Measurements from ENCODE around the gene BAMBI. TPM values are rescaled to one million over a fixed set of nuclear protein-coding genes. Genes with fewer than 3 reads are reported as not detected.

Gene BAMBI
- total RNA-seq, 2 experiments from 2014 or later, result not detected

GRCh38 chr10:28661035-28661434 is 16.3 kb upstream of the BAMBI start:
- DNase-seq, result no peak
- CTCF ChIA-PET, result no interaction called here
- H3K27me3 Mint-ChIP-seq, result peaks cover 14% of the 10 kb centered on the region
- H3K9me3 Mint-ChIP-seq, result no peaks in the 10 kb centered on the region
- no peaks in the 10 kb centered on the region for H3K4me1 Mint-ChIP-seq
- H3K27ac Mint-ChIP-seq, result no peak overlapping the region
- POLR2A ChIA-PET, result no interaction called here
- H3K36me3 Mint-ChIP-seq (ENCODE audit: low read depth), result no peaks in the 10 kb centered on the region
- no peak overlapping the region for H3K4me3 Mint-ChIP-seq

- POLR2A ChIA-PET, result no interaction called here
Observed at GRCh38 chr10:28663576-28664368, 13.5 kb upstream of the BAMBI start.

GRCh38 chr10:28664369-28664740 is 13.0 kb upstream of the BAMBI start:
- Mint-ChIP-seq H3K9me3 (no peaks in the 10 kb centered on the region), H3K4me3 (no peak overlapping the region), H3K27ac (no peak overlapping the region), H3K27me3 (peaks cover 46% of the 10 kb centered on the region), H3K4me1 (peaks cover 12% of the 10 kb centered on the region), H3K36me3 (ENCODE audit: low read depth) (no peaks in the 10 kb centered on the region)
- no peak for DNase-seq
- ChIA-PET CTCF (interaction anchor here (0.6 to 2.5 kb wide), 5 partner anchors 36 to 640 kb away, joined by 3 to 11 read pairs (median 3); no protein-coding TSS in a partner anchor), POLR2A (no interaction called here)

More at GRCh38 chr10:28663576-28664368, 13.5 kb upstream of the BAMBI start:
- no peaks in the 10 kb centered on the region for H3K9me3 Mint-ChIP-seq
- no peak overlapping the region for H3K4me3 Mint-ChIP-seq
- H3K4me1 Mint-ChIP-seq, result peaks cover 7% of the 10 kb centered on the region
- H3K27me3 Mint-ChIP-seq, result peaks cover 40% of the 10 kb centered on the region
- peak; percentile 75 for DNase-seq
- H3K27ac Mint-ChIP-seq, result no peak overlapping the region
- no peaks in the 10 kb centered on the region for H3K36me3 Mint-ChIP-seq (ENCODE audit: low read depth)
- CTCF ChIA-PET, result interaction anchor here (0.6 to 2.5 kb wide), 6 partner anchors 26 to 641 kb away, joined by 3 to 11 read pairs (median 3); no protein-coding TSS in a partner anchor

GRCh38 chr10:28666751-28667467 is 10.4 kb upstream of the BAMBI start:
- no peak overlapping the region for H3K4me3 Mint-ChIP-seq
- ChIA-PET POLR2A (no interaction called here), CTCF (interaction anchor here (1.0 kb wide), 1 partner anchor 12 kb away, joined by 3 read pairs; no protein-coding TSS in a partner anchor)
- H3K9me3 Mint-ChIP-seq, result no peaks in the 10 kb centered on the region
- H3K4me1 Mint-ChIP-seq, result peaks cover 13% of the 10 kb centered on the region
- no peak for DNase-seq
- no peaks in the 10 kb centered on the region for H3K36me3 Mint-ChIP-seq (ENCODE audit: low read depth)
- H3K27me3 Mint-ChIP-seq, result peaks cover 58% of the 10 kb centered on the region
- no peak overlapping the region for H3K27ac Mint-ChIP-seq

GRCh38 chr10:28668363-28669226 is 8.7 kb upstream of the BAMBI start:
- no peaks in the 10 kb centered on the region for H3K36me3 Mint-ChIP-seq (ENCODE audit: low read depth)
- CTCF ChIA-PET, result no interaction called here

GRCh38 chr10:28669227-28670173 is 7.8 kb upstream of the BAMBI start:
- peaks cover 73% of the 10 kb centered on the region for H3K27me3 Mint-ChIP-seq
- POLR2A ChIA-PET, result no interaction called here
- H3K36me3 Mint-ChIP-seq (ENCODE audit: low read depth), result no peaks in the 10 kb centered on the region
- DNase-seq, result no peak
- peak overlapping the region; percentile 69 for H3K4me3 Mint-ChIP-seq
- no peak overlapping the region for H3K27ac Mint-ChIP-seq
- CTCF ChIA-PET, result interaction anchor here (0.6 kb wide), 1 partner anchor 22 kb away, joined by 4 read pairs; no protein-coding TSS in a partner anchor
- H3K4me1 Mint-ChIP-seq, result peaks cover 13% of the 10 kb centered on the region
- H3K9me3 Mint-ChIP-seq, result no peaks in the 10 kb centered on the region

More at GRCh38 chr10:28668363-28669226, 8.7 kb upstream of the BAMBI start:
- no peaks in the 10 kb centered on the region for H3K9me3 Mint-ChIP-seq
- POLR2A ChIA-PET, result no interaction called here
- H3K4me3 Mint-ChIP-seq, result peak overlapping the region; percentile 69
- peaks cover 13% of the 10 kb centered on the region for H3K4me1 Mint-ChIP-seq
- peak; percentile 45 for DNase-seq
- H3K27me3 Mint-ChIP-seq, result peaks cover 71% of the 10 kb centered on the region
- no peak overlapping the region for H3K27ac Mint-ChIP-seq

- ChIA-PET POLR2A (no interaction called here), CTCF (no interaction called here)
- Mint-ChIP-seq H3K9me3 (no peaks in the 10 kb centered on the region), H3K4me3 (no peak overlapping the region), H3K27me3 (peaks cover 66% of the 10 kb centered on the region), H3K36me3 (ENCODE audit: low read depth) (peaks cover 4% of the 10 kb centered on the region), H3K4me1 (peaks cover 19% of the 10 kb centered on the region), H3K27ac (no peak overlapping the region)
- DNase-seq, result no peak
Observed at GRCh38 chr10:28674782-28675181, 2.5 kb upstream of the BAMBI start.

- DNase-seq, result peak; percentile 11
- Mint-ChIP-seq H3K4me3 (peak overlapping the region; percentile 62), H3K27me3 (peaks cover 73% of the 10 kb centered on the region), H3K27ac (no peak overlapping the region), H3K4me1 (peaks cover 25% of the 10 kb centered on the region), H3K9me3 (no peaks in the 10 kb centered on the region), H3K36me3 (ENCODE audit: low read depth) (peaks cover 4% of the 10 kb centered on the region)
- CTCF ChIA-PET, result interaction anchor here (0.5 kb wide), 1 partner anchor 131 kb away, joined by 3 read pairs; no protein-coding TSS in a partner anchor
- POLR2A ChIA-PET, result no interaction called here
Observed at GRCh38 chr10:28676326-28676967, 874 bp upstream of the BAMBI start.

- no peak for DNase-seq
- CTCF ChIA-PET, result interaction anchor here (0.8 kb wide), 1 partner anchor 18 kb away, joined by 3 read pairs; no protein-coding TSS in a partner anchor
Observed at GRCh38 chr10:28677888-28678686, 766 bp downstream of the BAMBI start.

GRCh38 chr10:28678687-28679457 is 1.6 kb downstream of the BAMBI start:
- H3K36me3 Mint-ChIP-seq (ENCODE audit: low read depth), result peaks cover 4% of the 10 kb centered on the region
- no peaks in the 10 kb centered on the region for H3K9me3 Mint-ChIP-seq
- H3K27me3 Mint-ChIP-seq, result peaks cover 69% of the 10 kb centered on the region
- peaks cover 25% of the 10 kb centered on the region for H3K4me1 Mint-ChIP-seq
- ChIA-PET POLR2A (no interaction called here), CTCF (interaction anchor here (0.8 kb wide), 1 partner anchor 12 kb away, joined by 3 read pairs; no protein-coding TSS in a partner anchor)
- no peak overlapping the region for H3K27ac Mint-ChIP-seq
- no peak for DNase-seq
- peak overlapping the region; percentile 63 for H3K4me3 Mint-ChIP-seq

More at GRCh38 chr10:28677888-28678686, 766 bp downstream of the BAMBI start:
- POLR2A ChIA-PET, result no interaction called here
- Mint-ChIP-seq H3K4me1 (peaks cover 25% of the 10 kb centered on the region), H3K4me3 (peak overlapping the region; percentile 63), H3K36me3 (ENCODE audit: low read depth) (peaks cover 4% of the 10 kb centered on the region), H3K27ac (no peak overlapping the region), H3K27me3 (peaks cover 75% of the 10 kb centered on the region), H3K9me3 (no peaks in the 10 kb centered on the region)
